Colonic mucosa (tissue), 4 donors: ENCODE measurements around the gene MPEG1. TPM values are rescaled to one million over a fixed set of nuclear protein-coding genes. Genes with fewer than 3 reads are reported as not detected.
A peak's percentile ranks its signal among the peaks of the same experiment; 100 is the strongest.

ENCODE experiments used
- DNase-seq: peaks from one replicate; pipeline ENCODE4 v3.0.0-alpha.2; 2020
- H3K27ac ChIP-seq: fragments of 200-600 bp; one replicate; pipeline ENCODE4 v1.8.0; 2021
- H3K27me3 ChIP-seq: fragments of 200-600 bp; one replicate; pipeline ENCODE4 v1.8.0; 2021
- H3K36me3 ChIP-seq: fragments of 200-600 bp; one replicate; pipeline ENCODE4 v1.8.0; 2021
- H3K4me1 ChIP-seq: fragments of 200-600 bp; one replicate; pipeline ENCODE4 v1.8.0; 2021; ENCODE audit warnings: mild to moderate bottlenecking
- H3K4me3 ChIP-seq: fragments of 200-600 bp; one replicate; pipeline ENCODE4 v1.8.0; 2021
- H3K9ac ChIP-seq, 2 donors: one replicate each; pipeline ENCODE4 v1.7.0; 2013; ENCODE audit warnings: control low read depth in 2 of 2, low read depth in 2 of 2, low read length in 2 of 2
- H3K9me3 ChIP-seq: fragments of 200-600 bp; one replicate; pipeline ENCODE4 v1.8.0; 2021
- intact Hi-C: fragments of 100-400 bp; cut with DNase I; formaldehyde crosslinking; loops from one replicate; pipeline ENCODE4 v1.14.1; 2022
- total RNA-seq, 2 donors: library from RNA; stranded (reverse); fragmentation: NEBNext Ultra II Directional in 1 of 2; extraction: Animal tissue kit (Norgen Biotek cat#: 25700) in 1 of 2; gene quantifications; one replicate each; pipeline ENCODE4 v1.2.1, GENCODE V29; 2021
- TF ChIP-seq, protein P1 (sequence below): fragments of 200-600 bp; IDR thresholded peaks from one replicate; pipeline ENCODE4 v1.8.0; 2022; ENCODE audit warnings: antibody characterized with exemption, mild to moderate bottlenecking
- donor health status: healthy.
- donor health status: DM: no; HTN: no; CAD: no.
- donor health status: DM: no; HTN: no; CAD: no.

Gene MPEG1
- total RNA-seq, 2 donors from 2014 or later, result 4.7 to 17.6 TPM

DNA sequence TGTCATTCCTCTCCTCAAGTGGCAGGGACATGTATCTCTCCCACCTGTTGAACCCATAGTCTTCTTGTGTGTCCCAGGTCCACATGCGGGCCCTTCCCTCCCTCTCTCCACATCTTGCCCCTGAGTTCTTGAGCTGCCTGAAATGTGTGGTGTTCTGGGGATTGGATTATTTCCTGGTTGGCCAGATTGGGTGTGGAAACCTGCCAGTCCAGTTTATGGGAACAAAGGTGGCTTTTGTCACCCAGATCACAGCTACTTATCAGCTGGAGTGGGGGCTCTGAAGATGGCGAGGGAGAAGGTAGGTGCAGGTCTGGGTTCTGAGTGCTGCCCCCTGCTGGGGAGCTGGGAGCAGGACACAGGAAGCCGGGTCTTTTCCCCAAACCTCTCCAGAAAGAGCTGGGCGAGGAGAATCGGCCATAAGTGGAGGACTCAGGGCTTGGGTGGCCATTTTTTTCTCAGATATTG is 26.6 kb downstream of the MPEG1 start:
- TF ChIP-seq, protein P1, sequence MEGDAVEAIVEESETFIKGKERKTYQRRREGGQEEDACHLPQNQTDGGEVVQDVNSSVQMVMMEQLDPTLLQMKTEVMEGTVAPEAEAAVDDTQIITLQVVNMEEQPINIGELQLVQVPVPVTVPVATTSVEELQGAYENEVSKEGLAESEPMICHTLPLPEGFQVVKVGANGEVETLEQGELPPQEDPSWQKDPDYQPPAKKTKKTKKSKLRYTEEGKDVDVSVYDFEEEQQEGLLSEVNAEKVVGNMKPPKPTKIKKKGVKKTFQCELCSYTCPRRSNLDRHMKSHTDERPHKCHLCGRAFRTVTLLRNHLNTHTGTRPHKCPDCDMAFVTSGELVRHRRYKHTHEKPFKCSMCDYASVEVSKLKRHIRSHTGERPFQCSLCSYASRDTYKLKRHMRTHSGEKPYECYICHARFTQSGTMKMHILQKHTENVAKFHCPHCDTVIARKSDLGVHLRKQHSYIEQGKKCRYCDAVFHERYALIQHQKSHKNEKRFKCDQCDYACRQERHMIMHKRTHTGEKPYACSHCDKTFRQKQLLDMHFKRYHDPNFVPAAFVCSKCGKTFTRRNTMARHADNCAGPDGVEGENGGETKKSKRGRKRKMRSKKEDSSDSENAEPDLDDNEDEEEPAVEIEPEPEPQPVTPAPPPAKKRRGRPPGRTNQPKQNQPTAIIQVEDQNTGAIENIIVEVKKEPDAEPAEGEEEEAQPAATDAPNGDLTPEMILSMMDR, result peak; percentile 78
- Histone ChIP-seq H3K27me3 (no peaks in the 10 kb centered on the region), H3K9me3 (no peaks in the 10 kb centered on the region), H3K4me1 (peaks cover 39% of the 10 kb centered on the region), H3K27ac (peak overlapping the region; percentile 73), H3K36me3 (peaks cover 2% of the 10 kb centered on the region), H3K4me3 (no peak overlapping the region), H3K9ac (peak overlapping the region in 1 of 2 donors; percentile 84)
- peak; percentile 94 for DNase-seq
- intact Hi-C loops, result loop anchor here (2.0 kb wide), 1 partner anchor 13 kb away; the partner anchor contains the start of gene DTX4

DNA sequence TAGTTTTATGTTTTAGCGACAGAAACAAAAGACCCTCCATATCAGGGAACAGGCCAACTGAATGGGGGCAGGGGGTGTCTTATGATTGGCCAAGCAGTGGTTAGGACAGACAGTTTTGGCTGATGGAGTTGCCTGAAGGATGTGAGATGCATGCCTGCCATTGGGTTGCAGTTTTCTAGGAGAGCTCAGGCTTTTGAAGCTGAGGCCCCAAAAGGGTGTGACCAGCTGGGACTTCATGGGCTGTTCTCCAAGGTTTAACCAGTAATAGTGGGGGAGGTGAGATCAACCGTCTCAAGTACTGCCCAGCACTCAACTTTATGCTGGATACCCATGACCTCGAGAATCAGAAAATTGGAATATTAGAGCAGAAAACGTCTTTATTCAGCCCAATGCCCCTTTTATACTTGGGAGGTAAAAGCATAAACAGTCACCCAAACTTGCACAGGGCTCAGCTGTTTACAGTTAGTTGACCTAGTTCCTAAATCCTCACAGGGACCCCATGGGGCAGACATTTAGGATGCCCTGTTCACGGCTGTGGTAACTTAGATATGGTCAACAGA is 27.3 kb downstream of the MPEG1 start:
- Histone ChIP-seq H3K9ac (peak overlapping the region in 1 of 2 donors; percentile 84), H3K4me1 (peaks cover 34% of the 10 kb centered on the region), H3K36me3 (peaks cover 2% of the 10 kb centered on the region), H3K27me3 (no peaks in the 10 kb centered on the region), H3K9me3 (no peaks in the 10 kb centered on the region), H3K4me3 (no peak overlapping the region), H3K27ac (peak overlapping the region; percentile 73)
- peak; percentile 63 for DNase-seq
- intact Hi-C loops, result no loop called here
- TF ChIP-seq, protein P1, result no peak

DNA sequence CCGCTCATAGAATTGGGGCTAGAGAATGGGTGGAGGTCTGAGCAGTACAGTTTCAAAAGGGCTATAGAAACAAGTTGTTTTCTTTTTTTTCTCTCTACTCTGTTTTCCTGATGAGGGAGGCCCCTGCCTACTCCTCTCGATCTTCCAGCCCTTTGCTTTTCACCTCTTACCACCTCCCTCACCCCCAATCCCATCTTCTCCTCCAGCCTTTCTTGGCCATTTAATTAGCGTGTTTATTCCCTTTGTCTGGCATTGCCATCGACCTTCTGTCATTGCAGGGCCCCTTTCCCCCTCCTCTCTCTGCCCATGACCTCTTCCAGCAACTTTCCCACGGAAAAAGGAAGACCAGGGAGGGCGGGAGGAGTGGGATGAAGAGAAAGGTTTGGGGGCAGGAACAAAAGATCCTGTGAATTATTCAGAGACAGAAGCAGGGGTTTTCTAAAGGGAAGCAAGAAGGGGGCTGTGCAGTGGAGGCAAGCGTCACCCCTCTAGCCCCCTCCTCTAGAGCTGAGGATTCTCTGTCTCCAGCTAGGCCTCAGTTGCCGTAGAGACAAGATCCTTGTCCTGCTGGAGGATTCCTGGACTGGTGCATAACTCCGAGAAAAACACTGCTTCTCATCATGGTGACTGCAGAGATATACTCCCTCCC is 27.9 kb downstream of the MPEG1 start:
- no peak for DNase-seq
- intact Hi-C loops, result no loop called here
- Histone ChIP-seq H3K9ac (peak overlapping the region in 1 of 2 donors; percentile 84), H3K9me3 (no peaks in the 10 kb centered on the region), H3K27me3 (no peaks in the 10 kb centered on the region), H3K4me1 (peaks cover 31% of the 10 kb centered on the region), H3K36me3 (peaks cover 2% of the 10 kb centered on the region), H3K27ac (peak overlapping the region; percentile 73), H3K4me3 (no peak overlapping the region)
- TF ChIP-seq, protein P1, result no peak

DNA sequence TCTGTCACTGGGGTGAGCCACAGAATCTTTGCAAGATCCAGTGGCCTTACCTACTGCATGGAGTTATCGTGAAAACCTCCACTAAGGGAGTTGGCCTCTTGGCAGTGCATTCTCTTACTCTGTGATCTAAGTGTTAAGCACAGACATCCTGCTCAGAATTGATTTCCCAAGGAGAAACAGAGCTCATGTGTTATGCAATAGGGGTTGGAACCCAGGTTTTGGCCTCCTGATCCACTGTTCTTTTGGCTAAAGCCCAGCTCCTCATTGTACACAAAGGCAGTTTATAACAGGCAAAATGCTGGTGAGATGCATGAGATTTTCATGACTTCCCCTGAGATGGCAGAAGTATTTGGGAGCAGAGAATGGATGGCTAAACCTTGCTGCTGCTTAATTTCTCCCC is 29.0 kb downstream of the MPEG1 start:
- no peaks in the 10 kb centered on the region for H3K9me3 ChIP-seq
- H3K27me3 ChIP-seq, result no peaks in the 10 kb centered on the region
- DNase-seq, result no peak
- peak overlapping the region; percentile 73 for H3K27ac ChIP-seq
- TF ChIP-seq, protein P1, result no peak
- peak overlapping the region in 1 of 2 donors; percentile 84 for H3K9ac ChIP-seq
- H3K4me3 ChIP-seq, result no peak overlapping the region
- intact Hi-C loops, result no loop called here
- peaks cover 2% of the 10 kb centered on the region for H3K36me3 ChIP-seq
- peaks cover 26% of the 10 kb centered on the region for H3K4me1 ChIP-seq

DNA sequence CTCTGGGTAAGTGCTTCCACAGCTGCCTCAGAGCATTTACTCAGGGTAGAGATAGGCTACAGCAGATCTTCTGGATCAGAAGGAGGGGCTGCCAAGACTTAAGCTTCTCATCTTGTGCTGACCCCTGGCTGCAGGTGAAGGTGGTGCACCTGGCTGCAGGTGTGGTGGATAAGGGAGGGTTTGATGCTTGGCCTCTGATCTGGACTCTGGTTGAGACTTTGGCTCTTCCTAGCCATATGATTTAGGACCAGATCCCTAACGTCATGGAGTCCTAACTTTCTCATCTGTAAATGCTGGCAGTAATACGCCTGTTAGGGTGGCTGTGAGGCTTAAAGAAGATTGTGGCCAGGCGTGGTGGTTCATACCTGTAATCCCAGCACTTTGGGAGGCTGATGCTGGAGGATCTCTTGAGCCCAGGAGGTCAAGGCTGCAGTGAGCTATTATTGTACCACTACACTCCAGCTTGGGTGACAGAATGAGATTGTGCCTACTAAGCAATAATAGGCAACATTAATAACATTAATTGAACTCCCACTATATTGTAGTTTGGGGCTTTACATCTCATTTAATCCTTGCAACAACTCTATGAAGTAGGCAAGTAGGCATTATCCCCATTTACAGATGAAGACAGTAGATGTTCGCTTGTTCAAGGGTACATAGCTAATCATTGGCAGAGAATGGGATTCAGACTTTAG is 30.1 kb downstream of the MPEG1 start:
- DNase-seq, result peak; percentile 81
- Histone ChIP-seq H3K9me3 (no peaks in the 10 kb centered on the region), H3K27ac (no peak overlapping the region), H3K27me3 (no peaks in the 10 kb centered on the region), H3K4me1 (peaks cover 25% of the 10 kb centered on the region), H3K36me3 (peaks cover 2% of the 10 kb centered on the region), H3K4me3 (no peak overlapping the region), H3K9ac (peak overlapping the region in 1 of 2 donors; percentile 84)
- intact Hi-C loops, result no loop called here
- TF ChIP-seq, protein P1, result peak; percentile 70
